NCI-H1105 treated with DMSO at 0.1 percent for 48 hours (cell line): Measurements from ENCODE around the gene PLXNA4.

Experiments
- DNase-seq: peaks from one replicate; lab custom pipeline; 2025; lab: John Stamatoyannopoulos, UW

PLXNA4 gene

DNA sequence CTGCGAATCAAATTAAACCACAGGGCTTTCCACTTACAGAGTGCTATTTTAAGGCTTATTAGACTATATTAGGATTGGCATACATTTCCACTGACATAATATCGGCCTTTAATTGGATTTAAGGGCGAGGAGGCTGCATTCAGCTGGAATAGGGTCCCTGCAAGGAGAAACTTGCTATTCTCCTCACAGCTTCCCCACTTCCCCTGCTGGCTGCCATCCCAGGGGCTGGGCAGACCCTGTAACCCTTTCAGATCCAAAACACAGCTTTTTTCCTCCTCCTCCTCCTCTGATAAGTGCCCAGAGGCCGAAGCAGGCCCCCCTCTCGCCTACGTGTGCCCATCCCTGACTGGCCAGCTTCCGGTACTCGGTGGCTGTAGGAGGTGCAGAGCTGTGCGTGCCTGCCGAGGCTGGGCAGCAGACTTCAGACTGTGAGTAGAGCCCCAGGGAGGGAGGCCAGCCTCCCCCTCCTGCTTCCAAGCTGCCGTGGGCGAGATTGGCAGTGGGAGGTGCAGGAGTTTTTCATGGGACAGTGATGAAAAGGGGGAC lies 224.2 kb downstream of the PLXNA4 start:
- DNase-seq, result no peak

DNA sequence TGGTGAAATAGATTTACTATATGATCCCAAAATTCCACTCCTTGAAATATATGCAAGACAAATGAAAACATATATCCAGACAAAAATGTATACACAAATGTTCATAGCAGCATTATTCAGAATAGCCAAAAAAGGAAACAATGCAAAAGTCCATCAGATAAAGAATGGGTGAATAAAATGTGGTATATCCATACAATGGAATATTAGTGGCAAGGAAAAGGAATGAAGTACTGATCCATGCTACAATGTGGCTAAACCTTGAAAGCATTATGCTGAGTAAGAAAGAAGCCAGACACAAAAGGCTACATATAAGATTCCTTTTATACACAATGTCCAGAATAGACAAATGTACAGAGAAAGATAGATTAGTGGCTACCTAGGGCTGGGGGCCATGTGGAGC lies 225.5 kb downstream of the PLXNA4 start:
- no peak for DNase-seq

DNA sequence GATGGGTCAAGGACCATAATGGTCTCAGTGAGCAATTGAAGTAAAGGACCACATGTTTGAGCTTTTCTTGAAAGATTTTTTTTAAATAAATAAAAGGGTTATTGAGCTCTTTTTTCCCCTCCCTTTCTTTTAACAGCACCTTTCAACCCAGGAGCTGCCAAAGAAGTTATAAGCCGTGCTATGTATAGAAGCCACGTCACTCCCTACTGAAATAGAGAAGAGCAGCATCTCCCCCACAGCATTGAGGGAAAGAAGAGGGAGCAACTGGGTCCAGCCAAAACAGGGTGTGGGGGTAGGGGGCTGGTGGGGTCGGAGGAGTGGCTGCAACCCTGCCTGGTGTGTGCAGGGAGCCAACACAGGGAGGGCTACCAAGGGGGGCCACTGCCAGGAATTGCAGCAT lies 227.2 kb downstream of the PLXNA4 start:
- no peak for DNase-seq

DNA sequence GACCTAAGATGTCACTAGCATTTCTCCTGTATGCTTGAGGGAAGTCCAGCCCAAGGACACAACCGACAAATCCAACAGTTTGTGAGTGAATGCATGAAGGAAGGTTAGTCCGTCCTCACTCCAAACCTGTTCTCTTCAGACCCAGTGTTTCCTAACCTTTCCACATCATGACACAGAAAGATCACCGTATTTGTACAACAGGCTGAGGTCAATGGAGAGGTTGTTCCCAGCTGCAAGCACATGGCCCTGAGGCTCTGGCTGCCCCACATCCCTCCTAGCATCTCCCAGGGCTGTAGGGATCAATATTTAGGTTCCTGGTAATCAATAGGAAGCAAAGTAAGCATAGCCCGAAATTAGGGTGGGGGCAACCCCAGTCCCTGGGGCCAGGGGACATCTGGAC lies 227.9 kb downstream of the PLXNA4 start:
- DNase-seq, result no peak

DNA sequence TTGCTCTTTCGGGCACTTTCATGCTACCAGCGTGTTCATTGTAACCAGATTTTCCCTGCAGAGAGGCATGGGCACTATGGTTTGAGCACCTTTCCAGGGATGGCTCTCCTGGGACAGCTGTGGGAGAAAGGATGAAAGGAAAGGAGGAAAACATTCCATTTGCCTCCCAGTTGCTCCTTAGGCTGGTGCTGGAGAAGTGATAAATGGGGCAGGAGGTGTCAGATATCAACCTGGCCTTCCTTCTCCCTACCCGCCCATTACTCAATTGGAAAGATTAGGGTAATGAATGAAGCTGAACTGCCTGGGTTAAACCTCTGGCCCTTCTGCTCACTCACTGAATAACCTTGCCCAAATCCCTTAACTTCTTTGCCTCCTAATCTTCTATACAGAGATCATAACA lies 228.4 kb downstream of the PLXNA4 start:
- DNase-seq, result no peak

DNA sequence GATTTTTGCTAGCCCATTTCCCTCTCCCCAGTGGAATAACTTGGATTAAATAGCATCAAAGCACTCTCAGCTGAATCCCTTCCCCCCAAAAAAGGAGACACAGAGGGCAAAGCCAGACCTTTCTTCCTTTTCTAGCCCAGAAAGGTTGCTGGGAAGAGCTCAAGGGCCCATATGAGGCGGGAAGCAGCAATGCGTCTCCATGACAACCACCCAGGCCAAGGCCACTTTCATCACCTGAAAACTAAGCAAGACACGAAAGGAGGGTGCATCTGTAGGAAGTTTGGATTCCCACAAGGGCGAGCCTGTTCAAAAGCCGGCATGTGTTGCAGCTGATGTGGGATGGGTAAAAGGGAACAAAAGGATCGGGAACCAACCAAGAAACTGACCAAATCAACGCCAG lies 229.1 kb downstream of the PLXNA4 start:
- peak; percentile 14 for DNase-seq

DNA sequence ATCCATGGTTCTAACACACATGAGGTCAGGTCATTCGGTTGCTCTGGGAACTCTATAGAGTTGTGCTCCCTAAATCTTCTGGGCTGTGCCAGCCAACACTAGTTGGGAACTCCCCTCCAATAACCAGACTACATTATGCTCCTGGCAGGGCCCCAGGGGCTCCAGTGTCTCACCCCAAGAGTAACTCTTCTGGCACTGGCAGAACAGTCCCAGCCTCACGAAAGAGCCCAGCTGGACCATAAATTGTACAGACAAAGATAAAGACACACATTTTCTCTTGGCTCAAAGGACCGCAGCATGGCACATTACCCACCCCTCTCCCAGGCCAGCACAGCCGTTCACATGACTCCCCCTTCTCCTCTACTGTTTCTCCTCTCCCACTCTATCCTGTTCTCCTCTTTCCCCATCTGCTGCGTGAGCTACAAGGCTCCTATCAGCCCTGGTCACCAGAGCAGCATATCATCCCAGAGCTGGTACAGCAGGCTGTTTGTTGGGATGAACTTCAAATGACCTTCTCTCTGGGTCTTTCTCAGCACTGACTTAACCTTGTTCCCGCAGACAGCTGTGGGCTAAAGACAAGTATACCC lies 230.6 kb downstream of the PLXNA4 start:
- DNase-seq, result no peak

DNA sequence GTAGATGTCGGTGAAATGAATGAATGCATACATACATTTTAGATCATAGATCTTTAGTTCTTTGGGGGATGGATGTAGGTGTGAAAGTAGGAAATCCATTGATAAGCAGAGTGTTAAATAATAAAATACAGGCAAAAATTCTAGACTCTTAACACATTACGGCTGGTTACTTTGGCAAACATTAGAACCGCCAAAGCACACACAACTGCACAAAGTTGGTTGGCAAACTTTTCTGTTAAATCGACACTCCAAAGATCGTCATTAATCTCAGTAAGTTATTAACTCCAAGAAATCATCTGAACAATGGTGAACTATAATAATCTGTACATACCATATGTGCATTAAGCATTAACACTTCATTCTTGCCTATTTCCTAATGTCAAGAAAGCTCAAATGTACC lies 231.2 kb downstream of the PLXNA4 start:
- no peak for DNase-seq

DNA sequence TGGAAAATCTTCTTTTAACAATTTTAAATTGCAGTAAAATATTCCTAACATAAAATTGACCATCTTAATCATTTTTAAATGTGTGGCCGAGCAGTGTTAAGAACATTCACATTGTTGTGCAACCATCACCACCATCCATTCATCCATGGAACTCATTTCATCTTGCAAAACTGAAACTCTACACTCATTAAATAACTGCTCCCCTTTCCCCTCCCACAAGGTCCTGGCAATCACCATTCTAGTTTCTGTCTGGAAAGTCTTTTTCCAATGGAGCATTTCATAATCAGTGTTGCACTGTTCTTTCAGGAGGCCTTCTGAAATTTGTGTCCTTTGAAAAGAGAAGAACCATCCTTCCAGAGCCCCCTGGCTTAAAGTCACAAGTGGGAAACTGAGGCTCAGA lies 233.1 kb downstream of the PLXNA4 start:
- no peak for DNase-seq

DNA sequence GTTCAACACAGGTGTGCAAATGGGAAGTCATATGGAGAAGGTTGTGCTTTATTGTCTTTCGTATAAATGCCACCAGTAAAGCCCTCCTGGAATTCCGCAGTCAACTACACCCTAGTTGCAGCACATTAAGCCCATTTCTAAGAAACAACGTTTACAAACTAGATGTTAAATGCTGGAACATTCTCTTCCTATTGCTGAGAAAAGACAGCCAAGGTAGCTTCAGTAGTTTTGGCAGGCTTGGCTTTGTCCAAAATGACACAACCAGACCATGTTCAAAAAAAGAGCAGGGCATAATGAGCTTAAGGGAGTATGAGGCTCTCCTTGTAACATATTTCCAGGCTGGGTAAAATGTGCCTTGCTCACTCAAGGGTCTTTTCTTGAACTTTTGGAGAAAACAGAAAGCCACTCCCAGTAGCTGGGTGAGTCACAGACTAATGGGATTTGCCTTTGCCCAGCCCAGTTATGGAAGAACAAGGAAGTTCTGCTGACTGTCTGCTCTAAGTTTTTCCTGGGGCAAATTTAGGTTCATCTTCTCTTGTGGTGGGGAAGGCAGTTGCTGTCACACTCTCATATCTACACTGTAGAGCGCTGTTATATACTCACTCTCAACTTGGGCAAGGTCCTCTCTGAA lies 238.7 kb downstream of the PLXNA4 start:
- no peak for DNase-seq

DNA sequence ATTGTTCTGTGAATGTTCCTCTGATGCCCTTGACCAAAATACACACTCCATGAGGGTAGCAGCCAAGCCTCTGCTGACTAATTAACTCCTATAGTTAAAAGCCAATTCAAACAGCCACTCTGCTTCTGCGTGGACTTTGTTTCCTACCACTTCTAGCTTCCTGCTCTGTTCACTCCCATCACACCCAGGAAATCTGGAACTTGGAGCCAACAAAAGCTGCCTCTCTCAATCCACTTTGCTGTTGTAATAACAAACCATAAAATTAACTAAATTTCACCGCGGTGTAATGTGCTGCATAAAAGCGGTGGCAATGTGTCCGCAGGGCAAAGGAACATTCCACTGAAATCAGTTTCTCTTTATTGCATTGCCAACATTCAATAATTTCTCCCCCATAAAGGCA lies 239.5 kb downstream of the PLXNA4 start:
- DNase-seq, result no peak

DNA sequence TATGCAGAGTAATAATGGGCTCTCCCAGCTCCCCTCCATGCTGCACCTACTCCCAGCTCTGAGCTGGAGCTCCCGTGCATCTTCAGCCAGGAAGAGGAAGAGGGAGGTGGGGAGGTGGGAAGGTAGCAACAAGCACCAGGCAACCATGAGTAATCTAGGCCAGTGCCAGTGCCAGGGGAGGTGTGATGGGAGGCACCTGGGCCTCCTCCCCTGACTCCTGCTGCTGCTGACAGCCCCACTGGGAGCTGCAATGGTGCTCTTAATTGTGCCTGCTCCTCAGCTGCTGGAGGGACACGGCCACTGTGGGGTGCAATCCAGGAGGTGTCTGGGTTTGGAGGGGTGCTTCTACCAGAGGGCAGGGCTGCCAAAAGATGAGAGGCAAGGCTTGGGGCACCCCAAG lies 243.0 kb downstream of the PLXNA4 start:
- no peak for DNase-seq

DNA sequence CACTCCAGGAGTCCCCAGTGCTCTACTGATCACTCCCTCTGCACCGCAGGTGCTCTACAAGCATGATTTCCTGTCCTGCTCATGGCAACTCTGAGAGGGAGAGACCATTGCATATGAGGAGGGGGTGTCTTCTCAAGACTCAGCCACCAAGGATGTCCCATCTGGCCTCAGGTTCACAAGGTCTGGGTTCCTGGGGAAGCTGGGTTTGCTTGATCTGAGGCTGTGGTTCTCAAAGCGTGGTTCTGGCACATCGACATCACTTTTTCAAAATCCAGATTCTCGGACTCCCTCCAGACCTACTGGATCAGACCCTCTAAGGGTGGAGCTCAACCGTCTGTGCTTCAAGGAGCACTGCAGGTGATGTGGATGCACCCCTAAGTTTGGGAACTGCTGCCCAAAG lies 247.5 kb downstream of the PLXNA4 start:
- no peak for DNase-seq

DNA sequence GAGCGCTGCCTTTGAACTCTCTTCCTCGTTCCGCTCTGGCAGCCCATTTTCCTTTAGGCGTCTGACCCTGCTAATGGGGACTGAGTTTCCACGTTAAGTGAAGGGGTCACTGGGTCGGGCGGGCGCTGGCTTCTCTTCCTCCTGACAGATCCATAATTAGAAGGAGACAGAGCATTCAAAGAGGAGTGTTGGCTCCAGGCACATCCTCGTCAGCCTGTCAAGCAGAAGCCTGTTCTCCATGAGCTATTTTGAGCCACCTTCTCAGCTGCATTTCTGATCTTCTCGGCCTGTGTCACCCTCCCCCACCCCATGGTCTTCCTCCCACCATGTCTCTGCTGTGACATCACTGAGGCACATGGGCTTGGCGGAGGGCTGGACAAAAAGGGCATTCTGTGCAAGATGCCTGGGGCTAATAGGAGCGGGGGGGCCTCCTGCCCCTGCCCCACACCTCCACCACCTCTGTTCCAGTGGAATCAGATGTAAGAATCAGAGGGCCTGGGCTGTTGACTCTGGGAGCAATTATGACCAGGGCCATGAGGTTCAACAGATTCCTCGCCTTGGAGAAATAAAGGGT lies 248.1 kb downstream of the PLXNA4 start:
- no peak for DNase-seq

DNA sequence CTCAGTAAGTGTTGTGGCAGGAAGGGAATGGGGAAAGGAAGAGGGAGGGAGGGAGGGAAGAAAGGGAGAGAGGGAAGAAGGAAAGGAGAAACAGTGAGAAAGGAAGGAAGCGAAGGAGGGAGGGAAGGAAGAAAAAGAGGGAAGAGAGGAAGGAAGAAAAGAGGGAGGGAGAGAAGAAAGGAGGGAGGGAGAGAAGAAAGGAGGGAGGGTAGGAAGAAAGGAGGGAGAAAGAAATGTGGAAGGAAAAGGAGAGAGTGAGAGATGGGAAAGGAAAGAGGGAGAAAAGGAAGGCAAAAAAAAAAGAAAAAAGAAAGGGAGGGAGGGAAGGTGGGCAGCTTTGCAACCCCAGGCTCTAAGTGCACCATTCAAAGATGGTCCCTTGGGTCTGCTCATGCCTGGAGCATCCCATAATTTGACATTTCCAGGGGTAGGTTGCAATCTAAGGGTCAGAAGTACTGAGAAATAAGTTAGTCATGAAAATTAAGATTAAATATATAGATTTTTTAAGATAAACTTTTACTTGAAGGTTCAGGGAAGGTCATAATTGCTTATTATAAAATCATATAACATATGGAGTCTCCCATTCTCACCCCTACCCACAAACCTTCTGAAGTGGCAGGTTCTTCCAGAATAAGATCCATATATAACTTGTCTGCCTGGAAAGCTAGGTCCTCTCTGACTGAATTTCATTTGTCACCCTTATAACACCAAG lies 249.2 kb downstream of the PLXNA4 start:
- DNase-seq, result no peak

DNA sequence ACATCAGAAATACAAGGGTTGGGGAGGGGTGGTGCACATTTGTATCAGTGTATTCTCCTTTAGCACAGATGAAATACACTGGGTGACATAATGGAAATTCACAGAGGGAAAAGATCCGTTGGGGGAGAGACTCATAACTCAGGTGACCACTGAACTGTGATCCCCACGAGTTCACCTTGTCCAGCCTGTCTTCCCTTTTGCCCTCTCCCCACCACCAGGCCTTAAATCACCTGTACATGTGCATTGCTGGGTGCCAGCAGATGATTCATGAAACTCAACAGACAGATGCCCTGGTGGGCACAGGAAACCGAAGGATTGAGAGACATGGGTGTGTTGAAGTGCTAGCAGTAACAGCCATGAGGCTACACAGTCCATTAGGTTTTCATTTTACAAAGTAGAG lies 253.3 kb downstream of the PLXNA4 start:
- DNase-seq, result no peak

DNA sequence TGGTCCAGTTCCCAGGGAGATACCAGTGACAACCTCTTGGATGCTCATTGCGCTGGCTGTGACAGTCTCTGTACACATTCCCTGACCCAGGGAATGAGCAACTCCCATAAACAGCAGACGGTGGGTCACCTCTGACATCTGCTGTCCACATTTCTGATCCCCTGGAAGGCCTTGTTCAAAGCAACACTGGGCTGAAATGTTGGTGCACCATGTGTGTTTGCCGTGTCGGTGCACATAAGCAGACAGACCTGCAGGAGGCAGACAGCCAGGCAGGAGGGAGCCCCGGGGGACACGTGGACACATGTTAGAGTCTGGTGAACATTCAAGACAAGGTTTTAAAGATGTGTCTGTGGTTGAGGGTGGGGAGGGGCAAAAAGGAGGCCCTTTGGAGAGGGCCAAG lies 254.9 kb downstream of the PLXNA4 start:
- no peak for DNase-seq

DNA sequence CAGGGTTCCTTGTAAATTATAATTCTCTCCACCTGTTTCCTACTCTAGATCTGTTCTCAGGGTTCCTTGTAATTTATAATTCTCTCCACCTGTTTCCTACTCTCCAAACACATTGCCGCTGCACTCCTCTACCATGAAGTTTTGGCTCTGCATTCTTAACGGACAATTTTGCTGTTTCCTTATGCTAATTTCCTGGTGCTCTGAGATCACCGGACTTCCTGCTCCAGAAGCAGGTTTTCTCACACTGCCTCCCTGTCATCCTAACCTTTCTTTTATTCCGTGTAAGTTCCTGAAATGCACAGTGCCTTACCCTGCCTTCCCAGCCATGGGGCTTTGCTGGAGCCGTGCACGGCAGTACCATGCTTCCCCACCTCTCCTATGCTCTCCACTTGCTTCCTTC lies 256.8 kb downstream of the PLXNA4 start:
- DNase-seq, result no peak

DNA sequence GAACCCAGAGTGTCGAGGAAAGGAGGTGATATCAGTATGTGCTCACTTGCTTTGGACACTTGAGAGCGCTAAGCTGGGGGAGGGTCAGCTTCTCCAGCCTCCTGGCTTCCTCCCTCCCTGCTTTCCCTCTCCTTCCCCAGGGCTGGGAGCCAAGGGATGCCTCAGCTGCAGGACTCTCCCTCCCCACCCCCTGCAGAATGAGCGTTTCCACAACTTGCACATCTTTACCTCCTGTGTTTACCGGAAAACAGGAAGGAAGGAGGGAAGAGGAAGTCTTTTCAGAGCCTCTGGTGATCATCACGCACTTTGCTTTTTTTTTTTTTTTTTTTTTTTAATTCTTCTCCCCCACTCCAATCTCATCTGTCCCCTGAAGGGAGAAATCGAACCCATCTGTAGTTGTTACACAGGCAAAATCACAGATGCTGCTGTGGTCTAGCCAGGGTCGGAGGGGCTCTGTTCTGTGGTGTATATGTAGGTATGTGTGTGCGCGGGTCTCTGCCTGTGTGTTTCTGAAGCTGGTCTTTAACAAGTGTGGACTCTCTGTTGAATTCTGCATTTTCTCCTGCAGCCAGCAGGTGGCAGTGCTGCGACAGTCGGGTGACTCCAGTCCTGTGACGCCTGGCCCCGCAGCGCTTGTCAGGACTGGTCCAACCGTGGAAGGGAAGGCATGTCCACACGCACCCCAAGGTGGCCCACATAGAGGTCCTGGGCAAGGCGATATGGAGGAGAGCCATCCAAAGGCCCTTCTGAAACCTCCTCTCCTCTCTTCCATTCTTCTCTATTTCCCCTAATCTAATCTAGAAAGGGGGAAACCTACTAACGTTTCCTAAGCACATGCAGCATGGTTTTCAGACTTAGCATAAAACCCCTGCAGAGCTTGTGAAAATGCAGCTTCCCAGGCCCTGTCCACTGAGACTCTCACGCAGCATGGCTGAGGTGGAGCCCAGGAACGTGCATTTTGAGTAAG lies 257.6 kb downstream of the PLXNA4 start:
- peak; percentile 74 for DNase-seq

DNA sequence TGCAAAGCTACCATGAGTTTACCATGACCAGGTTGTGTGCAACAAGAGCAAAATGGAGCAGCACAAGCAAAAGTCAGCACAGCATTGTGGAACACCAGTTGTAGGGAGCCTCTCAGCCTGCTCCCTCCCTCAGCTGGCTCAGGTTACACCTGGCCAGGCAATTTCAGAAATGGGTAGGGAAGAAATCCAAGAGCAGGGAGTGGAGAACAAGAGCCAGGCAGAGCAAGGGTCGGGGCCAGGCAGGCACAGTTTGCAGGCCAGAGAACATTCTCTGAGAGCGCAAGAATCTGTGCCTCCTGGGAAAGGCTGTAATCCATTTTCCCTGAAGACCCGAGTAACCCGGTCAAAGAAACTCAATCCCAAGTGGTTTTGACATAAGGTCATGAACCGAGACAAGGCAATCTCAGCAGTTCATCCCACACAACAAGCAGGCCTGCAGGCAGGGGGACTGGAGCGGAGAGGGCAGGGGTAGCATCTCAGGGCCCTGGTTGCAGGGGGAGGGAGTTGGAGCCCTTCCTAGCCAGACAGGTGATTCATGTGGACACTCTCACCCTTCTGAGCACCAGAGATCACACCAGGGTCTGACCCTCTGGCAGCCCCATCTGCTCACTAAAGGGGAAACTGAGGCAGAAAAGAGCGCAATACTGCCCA lies 258.4 kb downstream of the PLXNA4 start:
- DNase-seq, result no peak

DNA sequence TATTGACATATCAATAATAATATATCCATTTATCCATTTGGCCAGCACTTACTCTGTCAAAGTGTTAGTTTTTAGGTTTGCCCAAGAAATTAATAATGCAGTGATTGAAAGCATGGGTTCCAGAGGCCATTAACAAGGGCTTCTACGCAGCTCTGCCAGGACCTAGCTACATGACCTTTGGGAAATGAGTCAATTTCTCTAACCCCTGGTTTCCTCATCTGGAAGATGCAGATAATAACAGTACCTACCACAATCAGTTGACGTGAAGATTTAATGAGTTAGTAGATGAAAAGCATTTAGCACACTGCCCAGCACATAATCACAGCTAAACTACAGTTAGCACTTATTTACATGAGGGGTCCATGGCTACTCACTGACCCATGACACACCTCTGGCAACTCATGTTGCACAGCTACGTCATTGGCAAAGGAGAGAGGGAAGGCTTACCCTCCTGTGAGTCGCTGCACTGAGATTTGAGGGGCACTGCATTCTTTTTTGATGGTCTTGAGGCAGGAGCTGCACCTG lies 263.7 kb downstream of the PLXNA4 start:
- DNase-seq, result no peak
